Ureter (tissue), 1 donor: Measurements from ENCODE around the gene KRTAP4-16. TPM values are rescaled to one million over a fixed set of nuclear protein-coding genes. Genes with fewer than 3 reads are reported as not detected.
"Not testable (repeated sequence)": the region's sequence is repeated elsewhere in the genome, so short reads cannot be mapped to it uniquely, and the experiment has no call there.

Experiments
- DNase-seq: peaks from one replicate; pipeline ENCODE4 v3.0.0-alpha.2; 2020; ENCODE audit warnings: low spot score
- total RNA-seq: library from RNA; stranded (reverse); gene quantifications from one replicate; pipeline ENCODE4 v1.2.4, GENCODE V29; 2023
- donor health status: DM: yes; HTN: yes; CAD: no.

The KRTAP4-16 gene
- total RNA-seq = not detected

GRCh38 chr17:41101586-41102259 is at the start of gene KRTAP4-16:
Gene KRTAP4-16, minus strand, starts transcription at chr17:41102209. Its CDS starts 0 bp downstream, at chr17:41102209.
- DNase-seq = no peak

- DNase-seq = no peak
Observed at GRCh38 chr17:41151525-41151924, 49.5 kb upstream of the KRTAP4-16 start.

- no peak for DNase-seq
Observed at GRCh38 chr17:41150026-41150425, 48.0 kb upstream of the KRTAP4-16 start.

GRCh38 chr17:41149652-41149985 is 47.6 kb upstream of the KRTAP4-16 start, which contains the start of gene KRTAP4-5:
Gene KRTAP4-5, minus strand, starts transcription at chr17:41149825. Its CDS starts 58 bp downstream, at chr17:41149767.
- no peak for DNase-seq

GRCh38 chr17:41148971-41149651 is 47.1 kb upstream of the KRTAP4-16 start:
- not testable (repeated sequence) for DNase-seq

GRCh38 chr17:41147531-41148204 is 45.7 kb upstream of the KRTAP4-16 start:
- no peak for DNase-seq

- DNase-seq = no peak
Observed at GRCh38 chr17:41145261-41145660, 43.3 kb upstream of the KRTAP4-16 start.

- no peak for DNase-seq
Observed at GRCh38 chr17:41144846-41145245, 42.8 kb upstream of the KRTAP4-16 start.

GRCh38 chr17:41141361-41141760 is 39.4 kb upstream of the KRTAP4-16 start:
- DNase-seq = no peak

GRCh38 chr17:41140360-41141131 is 38.5 kb upstream of the KRTAP4-16 start, which contains the start of gene KRTAP4-6:
Gene KRTAP4-6, minus strand, starts transcription at chr17:41140544. Its CDS starts 57 bp downstream, at chr17:41140487.
- no peak for DNase-seq

- not testable (repeated sequence) for DNase-seq
Observed at GRCh38 chr17:41139865-41140264, 37.9 kb upstream of the KRTAP4-16 start.

GRCh38 chr17:41133880-41134735 is 32.1 kb upstream of the KRTAP4-16 start:
- DNase-seq = no peak

- no peak for DNase-seq
Observed at GRCh38 chr17:41131979-41132378, 30.0 kb upstream of the KRTAP4-16 start.

- DNase-seq = no peak
Observed at GRCh38 chr17:41127371-41127770, 25.4 kb upstream of the KRTAP4-16 start.

GRCh38 chr17:41126412-41126811 is 24.4 kb upstream of the KRTAP4-16 start:
- DNase-seq = no peak

GRCh38 chr17:41125064-41125463 is 23.1 kb upstream of the KRTAP4-16 start:
- DNase-seq = no peak

GRCh38 chr17:41123991-41124371 is 22.0 kb upstream of the KRTAP4-16 start, which contains the start of gene KRTAP4-12:
Gene KRTAP4-12, minus strand, starts transcription at chr17:41124182. Its CDS starts 60 bp downstream, at chr17:41124122.
- DNase-seq = not testable (repeated sequence)

- DNase-seq = not testable (repeated sequence)
Observed at GRCh38 chr17:41123292-41123990, 21.4 kb upstream of the KRTAP4-16 start.

- DNase-seq = no peak
Observed at GRCh38 chr17:41121742-41122141, 19.7 kb upstream of the KRTAP4-16 start.
